GM18508 (cell line): ENCODE data around the gene PKD1L1.
A peak's percentile ranks its signal among the peaks of the same experiment; 100 is the strongest.
"Not testable (repeated sequence)": the region's sequence is repeated elsewhere in the genome, so short reads cannot be mapped to it uniquely, and the experiment has no call there.

Source experiments
- ATAC-seq: cut with Tn5 transposase; IDR thresholded peaks from one replicate; pipeline ENCODE4 v1.9.1; 2021; ENCODE audit warnings: moderate number of reproducible peaks; ENCODE audit not compliant: insufficient read depth, unreplicated experiment

PKD1L1 gene

DNA sequence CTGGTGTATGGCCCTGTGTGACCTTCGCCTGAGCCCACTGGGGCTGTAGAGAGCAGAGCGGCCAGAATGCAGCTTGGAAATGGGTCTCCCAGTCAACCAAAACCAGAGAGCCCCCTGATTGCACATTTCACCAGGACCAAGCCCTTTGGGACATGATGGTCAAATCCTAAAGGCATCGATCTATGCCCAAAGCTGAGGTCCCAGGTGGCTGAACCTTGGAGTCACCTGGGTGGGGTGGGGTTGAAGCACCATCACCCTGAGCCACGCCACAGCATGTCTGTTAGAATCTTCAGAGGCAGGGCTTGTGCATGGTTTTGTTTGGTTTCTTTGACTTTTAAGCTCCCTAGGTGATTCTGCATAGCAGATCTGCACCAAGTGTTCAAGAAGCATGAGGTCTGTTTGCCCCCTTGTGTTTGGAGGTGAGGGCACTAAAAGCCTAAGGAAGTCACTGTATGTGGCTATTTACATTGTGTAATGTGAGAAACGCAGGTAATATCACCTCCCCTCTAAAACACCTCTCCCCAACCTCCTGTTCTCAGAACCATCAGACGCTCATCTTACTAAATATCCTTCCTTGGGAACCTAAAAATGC, 9.6 kb downstream of the PKD1L1 start:
- no peak for ATAC-seq

DNA sequence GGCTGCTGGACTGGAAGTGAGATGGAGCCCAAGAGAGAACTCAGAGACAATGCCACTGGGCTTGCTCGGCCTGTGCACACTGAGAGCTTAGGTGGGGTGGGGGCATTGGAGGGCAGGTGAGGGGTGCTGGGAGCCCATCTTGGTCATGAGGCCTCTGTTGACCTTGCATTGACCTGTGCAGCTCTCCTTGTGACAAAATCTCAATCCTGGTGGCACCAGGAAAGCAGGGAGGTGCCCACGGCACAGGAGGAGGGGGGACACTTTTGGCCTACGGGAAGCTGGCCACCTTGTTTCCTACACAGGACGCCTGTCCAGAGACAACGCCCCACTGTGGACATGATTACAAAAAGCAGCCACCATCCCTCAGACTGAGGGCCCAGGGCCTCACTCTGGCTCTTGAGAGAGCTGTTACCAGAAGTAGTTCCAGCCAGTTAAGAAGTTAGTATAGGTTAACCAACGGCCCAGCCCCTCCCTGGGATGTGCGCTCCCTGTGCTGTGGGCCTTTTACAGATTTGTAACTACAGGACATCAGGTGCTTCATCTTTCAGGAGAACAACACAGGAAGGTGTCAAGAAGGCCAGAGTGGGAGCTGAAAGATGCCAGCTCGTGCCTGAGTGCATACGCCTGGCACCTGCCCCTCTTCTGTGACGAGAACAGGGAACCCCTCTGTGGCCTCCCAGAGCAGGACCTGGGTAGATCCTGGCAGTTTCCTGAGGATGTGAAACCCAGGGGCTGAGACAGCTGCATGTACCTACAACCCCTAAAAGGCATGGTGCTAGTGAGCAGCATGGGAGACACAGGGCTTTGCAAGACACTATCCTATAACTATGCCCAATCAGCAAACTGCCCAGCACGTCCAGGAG, 10.3 kb downstream of the PKD1L1 start:
- ATAC-seq: peak; percentile 39

DNA sequence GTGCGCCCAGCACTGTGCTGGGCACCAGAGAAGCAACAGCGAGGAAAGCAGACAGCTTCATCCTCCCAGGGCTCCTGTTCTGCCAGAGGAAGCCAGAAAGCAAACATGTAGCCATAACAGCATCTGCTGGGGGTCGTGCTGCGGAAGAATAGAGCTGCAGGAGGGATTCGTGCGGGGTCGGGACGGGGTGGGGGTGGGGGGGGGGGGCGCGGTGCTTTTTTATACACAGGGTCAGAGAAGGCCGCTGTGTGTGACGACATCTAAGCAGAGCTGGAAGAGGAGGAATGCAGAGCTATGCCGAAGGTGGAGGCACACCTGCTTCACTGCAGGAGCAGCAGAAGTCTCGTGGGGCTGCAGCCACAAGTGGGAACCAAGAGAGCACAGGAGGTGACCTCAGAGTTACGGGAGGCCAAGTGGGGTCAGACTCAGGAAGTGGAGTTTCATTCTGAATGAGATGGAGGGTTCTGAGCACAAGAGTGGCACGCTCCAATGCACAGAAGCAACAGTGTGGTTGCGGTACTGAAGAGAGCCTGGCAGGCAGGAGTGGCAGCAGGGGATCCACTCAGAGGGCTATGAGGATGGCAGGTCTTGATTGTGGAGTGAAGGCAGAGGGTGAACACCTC, 11.1 kb downstream of the PKD1L1 start:
- ATAC-seq: peak; percentile 95

DNA sequence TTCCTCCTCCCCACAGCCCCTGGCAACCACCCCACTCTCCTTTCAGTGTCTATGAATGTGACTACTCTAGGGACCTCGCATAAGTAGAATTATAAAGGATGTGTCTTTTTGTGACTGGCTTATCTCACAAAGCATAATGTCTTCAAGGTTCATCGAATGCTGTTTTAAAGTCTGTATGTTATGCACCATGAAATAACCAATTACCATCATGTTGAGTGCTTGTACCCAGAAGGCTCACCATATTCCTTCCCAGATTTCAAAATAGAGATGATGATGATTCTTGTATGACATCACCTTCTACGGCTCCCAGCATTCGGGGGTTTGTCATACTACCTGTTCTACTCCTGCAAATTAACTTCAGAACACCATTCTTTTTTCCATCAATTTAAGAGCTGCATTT, 11.9 kb downstream of the PKD1L1 start:
- no peak for ATAC-seq

DNA sequence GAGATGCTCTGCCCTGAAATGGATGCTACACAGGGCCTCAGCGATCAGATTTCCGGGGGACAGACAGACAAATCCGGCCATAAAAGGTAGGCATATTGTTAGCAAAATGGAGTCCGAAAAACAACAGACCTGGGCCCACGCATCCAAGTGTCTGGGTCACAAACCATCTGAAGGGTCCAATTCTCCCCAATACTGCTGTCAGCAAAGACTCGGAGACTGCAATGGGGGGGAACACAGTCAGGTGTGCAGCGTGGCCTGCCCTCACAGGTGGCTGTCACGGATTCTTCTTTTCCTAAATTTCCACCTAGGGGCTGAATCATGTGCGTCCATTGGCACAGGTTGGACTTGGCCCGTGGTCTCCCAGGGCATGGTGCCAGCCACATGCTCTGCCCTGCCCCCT, 12.9 kb downstream of the PKD1L1 start:
- no peak for ATAC-seq

DNA sequence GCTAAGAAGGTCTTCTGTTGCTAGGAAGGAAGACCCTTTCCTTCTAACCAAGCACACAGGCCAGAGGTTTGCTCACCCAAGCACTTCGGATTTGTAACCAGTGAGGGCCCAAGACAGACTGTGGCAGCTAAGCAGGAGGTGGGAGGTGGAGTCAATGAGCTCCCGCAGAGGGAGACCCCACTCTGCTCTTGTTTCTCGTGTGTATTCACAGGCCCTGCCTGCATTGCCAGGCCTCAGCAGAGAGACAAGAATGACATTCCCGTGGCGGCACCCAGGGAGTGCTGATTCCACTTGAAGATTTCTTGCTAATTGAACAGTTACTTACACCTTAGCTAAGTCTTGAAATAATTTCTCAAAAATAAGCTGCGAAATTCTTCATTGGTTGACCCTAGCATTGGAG, 13.4 kb downstream of the PKD1L1 start:
- ATAC-seq: no peak

DNA sequence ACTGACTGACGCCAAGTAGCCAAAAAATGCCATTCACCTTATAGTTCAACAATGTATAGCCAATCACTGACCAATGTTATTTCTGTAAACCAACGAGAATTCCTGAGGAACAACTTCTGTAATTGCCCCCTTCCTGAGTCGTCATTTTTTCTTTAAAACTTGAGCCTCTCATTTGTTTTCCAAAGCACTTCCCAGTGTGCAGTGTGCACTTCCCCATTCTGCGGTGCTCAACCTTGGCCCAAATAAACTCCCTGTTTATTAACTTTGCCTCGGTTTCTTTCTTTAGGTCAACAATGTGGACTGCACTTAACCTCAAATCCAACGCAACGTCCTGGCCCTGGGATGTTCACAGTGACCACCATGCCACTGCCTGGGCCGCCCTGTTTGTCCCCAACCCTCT, 15.1 kb downstream of the PKD1L1 start:
- ATAC-seq: no peak

DNA sequence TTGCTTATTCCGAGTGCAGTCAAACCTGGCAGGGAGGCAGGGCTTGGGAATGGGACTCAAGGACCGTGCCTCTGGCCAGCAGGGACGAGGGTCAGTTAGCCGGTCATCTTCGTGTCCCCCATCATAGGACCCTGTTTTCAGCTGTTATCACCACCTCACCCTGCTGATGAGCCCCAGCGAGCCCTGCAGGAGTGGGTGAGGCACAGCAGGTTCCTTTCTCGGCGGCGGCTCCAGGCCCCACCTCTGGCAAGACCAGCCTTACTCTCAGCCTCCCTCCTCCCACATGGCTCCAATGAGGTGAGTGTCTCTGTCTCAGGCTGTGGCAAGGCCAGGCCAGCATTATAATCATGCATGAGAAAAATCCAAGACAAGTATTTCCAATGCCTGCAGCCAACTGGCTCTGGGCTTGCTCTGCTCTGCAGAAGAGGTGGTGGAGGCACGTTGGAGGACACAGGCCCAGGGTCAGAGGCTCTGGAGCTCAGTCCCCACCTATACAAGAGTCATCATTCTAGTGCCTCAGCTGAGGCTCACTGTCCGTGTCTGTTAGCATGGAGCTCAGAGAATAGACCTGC, 15.7 kb downstream of the PKD1L1 start:
- no peak for ATAC-seq

DNA sequence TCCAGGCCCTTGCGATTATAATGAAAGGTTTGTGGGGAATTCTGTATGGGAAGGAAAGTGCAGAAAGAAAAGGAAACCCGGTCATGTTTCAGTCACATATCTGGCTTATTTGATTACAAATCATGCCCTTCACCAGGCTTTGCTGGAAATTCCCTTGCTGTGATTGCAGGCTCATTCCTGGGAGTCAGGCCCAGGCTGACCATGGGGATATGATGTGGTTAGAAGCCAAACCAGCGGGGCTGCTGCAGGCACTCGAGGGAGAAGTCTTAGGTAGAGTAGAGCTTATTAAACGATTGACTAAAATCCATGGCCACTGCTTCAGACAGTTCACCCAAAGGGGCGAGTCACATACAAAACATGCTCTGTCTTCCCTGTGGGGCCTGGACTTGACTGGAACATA, 16.2 kb downstream of the PKD1L1 start:
- ATAC-seq: no peak

DNA sequence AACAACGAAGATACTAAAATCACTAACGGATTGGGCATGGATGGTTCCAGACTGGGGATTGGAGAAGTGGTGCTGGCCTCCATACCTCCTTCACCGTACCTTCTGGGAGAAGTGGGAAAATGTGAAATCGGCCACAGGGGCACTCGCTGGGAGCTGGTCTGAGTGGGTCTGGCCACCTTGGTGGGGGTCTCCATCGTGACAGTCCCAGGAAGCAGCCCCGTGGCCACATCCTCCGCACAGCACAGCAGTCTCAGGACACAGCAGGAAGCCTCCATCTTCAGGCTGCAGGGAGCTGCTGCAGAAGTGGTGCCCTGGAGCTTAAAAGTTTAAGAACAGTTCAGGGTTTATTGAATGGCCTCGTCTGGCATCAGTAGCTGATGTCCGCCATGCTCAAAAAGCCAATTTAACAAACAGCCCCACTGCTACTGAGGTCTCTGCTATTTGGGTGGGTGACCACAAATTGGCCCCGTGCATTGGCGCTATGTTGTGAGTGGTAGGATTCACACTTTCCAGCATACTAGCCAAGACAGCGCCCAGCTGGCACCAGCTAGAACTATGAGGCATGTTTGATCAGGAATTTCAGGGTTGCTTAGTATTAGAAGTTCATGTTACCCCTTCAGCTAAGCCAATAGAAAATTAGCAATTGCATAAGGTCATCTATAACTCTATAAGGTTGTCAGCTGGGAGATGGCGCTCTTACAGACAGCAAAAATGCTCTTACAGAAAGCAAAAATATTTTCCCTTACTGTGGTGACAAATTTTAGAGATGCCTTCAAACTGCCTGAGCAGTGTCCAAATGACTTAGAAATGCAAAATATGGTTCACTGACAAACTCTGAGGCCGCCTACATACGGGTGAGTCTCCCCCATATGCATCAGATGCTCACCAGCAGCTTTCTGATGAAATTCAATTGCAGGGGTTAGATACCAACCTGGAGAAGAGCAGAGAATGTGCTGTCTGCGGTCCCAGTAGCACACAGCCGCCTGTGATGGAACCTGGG, 17.0 kb downstream of the PKD1L1 start:
- no peak for ATAC-seq

DNA sequence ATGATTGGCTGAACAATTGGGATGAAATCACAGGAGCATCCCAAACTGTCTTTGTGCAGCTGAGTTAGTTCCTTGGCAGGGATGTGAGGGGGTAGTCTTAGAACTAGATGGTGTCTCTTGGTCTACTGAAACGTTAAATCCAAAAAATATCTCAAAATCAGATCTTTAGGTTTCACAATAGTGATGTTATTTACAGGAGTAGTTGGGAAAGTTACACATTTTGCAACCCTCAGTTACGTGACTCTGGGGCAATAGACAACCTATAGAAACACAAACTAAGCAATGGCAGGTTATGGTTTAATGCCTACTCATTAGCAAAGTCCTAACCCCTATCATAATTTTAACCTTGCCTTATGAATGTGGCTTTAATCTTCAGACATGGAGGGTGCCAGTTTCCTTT, 24.0 kb downstream of the PKD1L1 start:
- ATAC-seq: no peak

DNA sequence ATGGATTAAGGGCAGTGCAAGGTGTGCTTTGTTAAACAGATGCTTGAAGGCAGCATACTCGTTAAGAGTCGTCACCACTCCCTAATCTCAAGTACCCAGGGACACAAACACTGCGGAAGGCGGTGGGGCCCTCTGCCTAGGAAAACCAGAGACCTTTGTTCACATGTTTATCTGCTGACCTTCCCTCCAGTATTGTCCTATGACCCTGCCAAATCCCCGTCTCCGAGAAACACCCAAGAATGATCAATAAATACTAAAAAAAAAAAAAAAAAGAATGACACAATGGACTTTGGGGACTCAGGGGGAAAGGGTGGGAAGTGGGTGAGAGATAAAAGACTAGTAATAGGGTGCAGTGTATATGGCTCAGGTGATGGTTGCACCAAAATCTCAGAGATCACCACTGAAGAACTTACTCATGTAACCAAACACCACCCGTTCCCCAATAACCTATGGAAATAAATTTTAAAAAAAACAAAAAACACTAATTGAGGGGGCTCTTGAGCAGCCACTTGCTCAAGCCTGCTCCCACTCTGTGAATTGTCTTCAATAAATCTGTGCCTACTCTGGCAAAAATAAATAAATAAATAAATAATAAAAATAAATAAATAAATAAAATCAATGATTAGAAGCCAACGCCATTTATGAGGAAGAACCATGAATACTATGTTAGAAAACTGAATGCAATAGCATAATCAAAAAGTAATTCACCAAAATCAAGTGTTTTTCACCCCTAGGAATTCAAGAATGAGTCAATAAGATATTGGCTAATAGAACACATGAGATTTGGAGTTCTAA, 25.0 kb downstream of the PKD1L1 start:
- ATAC-seq: not testable (repeated sequence)

DNA sequence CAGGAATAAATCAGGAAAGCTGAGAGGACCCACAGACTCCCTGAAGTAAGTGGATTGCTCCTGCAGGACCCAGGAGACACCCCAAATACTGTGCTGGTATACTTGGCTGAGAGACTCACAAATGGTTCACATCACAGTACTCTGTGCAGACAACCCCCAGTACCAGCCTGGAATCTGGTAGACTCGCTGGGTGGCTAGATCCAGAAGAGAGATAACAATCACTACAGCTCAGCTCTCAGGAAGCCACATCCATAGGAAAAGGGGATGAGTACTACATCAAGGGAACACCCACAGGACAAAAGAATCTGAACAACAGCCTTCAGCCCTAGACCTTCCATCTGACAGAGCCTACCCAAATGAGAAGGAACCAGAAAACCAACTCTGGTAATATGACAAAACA, 31.8 kb downstream of the PKD1L1 start:
- ATAC-seq: not testable (repeated sequence)

DNA sequence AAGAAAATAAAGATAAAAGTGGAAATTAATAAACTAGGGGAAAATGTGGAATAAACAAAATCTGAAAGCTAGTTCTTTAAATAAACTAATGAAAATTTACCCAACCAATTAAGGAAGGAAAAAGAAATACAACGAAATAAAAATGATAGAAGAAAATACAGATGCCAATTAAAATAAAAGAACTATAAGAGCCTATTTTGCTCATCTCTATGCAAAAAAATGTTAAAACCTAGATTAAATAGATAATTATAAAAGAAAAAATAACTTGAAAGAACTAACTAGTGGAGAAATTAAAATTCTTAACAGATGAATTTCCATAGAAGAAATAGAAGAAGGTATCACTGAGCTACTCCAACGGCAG, 32.7 kb downstream of the PKD1L1 start:
- no peak for ATAC-seq

DNA sequence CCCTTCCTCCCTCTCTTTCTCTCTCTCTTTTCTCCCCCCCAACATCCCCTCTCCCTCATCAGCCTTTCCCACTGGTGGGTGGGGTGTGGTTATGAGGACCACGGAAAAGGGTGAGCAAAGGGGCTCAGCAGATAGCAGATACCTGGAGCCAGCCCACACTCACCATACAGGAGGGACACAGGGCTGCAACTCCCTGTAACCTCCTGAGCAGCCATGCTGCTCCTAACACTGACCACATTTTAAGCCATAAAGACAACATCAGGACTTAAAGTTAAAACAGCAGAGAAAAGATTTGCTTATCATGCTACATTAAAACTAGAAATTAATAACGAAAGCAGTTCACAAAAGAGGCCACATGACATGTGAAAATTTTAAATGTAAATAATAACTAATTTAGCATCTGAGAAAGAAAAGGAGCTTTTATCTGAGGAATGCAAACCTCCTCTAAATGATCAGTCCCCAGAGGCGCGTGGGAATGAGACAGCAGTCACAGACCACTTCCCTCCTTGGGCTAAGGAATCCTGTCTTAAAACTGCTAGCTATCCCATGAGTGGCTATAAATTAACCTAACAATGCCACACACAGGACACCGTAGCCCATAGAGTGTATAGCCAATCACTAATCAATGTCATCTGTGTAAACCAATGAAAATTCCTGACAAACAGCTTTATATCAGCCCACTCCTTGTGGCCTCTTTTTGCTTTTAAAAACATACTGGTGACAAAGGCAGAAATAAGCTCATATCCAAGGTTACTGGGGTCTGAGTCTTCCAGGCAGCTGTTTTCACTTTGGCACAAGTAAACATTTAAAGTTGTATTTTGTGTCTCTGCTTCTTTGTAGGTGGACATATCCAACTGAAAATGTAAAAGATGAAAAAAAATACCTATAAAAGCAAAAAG, 33.3 kb downstream of the PKD1L1 start:
- ATAC-seq: no peak

DNA sequence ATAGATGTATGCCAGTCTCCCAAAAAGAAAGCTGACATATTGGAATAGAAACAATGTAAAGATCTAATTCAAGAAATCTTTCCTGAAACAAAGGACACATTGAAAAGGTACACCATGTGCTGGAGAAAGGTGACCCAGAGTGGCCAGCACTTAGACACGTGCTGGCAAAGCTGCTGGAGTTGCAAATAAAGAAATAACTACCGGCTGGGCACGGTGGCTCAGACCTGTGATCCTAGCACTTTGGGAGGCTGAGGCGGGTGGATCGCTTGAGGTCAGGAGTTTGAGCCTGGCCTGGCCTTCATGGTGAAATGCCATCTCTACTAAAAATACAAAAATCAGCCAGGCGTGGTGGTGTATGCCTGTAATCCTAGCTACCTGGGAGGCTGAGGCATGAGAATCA, 35.9 kb downstream of the PKD1L1 start:
- no peak for ATAC-seq

DNA sequence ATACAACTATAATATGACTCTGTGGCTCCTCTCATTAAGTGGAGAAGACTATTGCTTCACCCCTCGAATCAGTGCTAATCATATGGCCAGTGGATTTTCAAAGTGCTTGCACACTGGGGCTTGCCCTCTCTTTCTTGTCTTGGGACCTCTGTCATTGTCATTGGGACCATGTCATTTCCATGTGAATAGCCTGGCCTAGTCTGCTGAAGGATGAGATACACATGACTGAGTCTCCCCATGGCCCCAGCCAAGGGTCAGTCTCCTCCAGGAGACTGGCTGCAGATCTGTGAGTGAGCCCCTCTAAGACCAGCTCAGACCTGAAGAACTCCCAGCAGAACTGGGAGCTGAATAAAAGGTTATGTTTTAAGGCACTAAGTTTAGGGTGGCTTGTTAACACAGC, 39.5 kb downstream of the PKD1L1 start:
- no peak for ATAC-seq

DNA sequence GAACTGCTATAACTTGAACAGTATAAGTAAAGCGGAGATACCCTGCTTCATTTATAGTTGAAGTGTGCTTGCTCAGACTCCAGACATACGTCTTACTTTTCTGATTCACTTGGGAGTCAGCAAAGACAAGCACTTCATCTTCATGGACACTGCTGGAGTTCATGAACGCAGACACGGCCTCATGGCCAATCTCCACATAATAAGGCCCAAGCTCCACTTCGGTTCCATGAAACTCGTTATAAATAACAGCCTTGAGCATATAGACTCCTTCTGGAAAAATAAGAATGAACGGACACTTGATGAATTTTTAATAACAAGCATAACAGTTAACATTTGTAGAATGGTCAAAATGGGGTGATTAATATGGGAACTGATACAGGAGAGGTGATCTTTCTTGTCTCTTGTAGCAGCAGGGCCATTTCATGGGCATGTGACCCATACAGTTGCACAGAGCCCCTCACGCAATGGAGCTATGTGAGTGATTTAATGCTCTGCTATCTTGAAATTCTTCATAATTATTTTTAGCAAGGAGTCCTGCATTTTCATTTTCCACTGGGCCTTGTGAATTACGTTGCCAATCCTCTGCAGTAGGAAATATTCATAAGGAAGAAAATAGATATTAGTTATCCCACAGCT, 40.2 kb downstream of the PKD1L1 start:
- ATAC-seq: no peak
